CD14-positive monocyte (primary cell): ENCODE data around the gene DNAJC18. TPM values are rescaled to one million over a fixed set of nuclear protein-coding genes. Genes with fewer than 3 reads are reported as not detected.

Experiments used
- DNase-seq, 3 donors: peaks; one replicate each; pipeline ENCODE4 v3.0.0-alpha.2; 2011 to 2022
- H2AFZ ChIP-seq: 2 replicates; pipeline ENCODE4 v1.6.0; 2012; ENCODE audit warnings: mild to moderate bottlenecking, low read depth, low read length, inconsistent platforms; ENCODE audit not compliant: insufficient read depth, poor library complexity, severe bottlenecking
- H3K27ac ChIP-seq, 2 donors: 1 replicate in 1 of 2; 2 replicates in 1 of 2; pipeline ENCODE4 v1.5.1; 2012 to 2013; ENCODE audit warnings: low read length in 2 of 2, control low read depth in 1 of 2, inconsistent platforms in 1 of 2, low read depth in 1 of 2, mild to moderate bottlenecking in 1 of 2
- H3K27me3 ChIP-seq, 2 donors: one replicate each; pipeline versions ENCODE4 v1.6.0 to v1.6.1; 2011 to 2013; ENCODE audit warnings: low read length in 2 of 2; ENCODE audit not compliant: control insufficient read depth in 2 of 2, insufficient read depth in 2 of 2
- H3K36me3 ChIP-seq, 2 donors: replicated peaks in 1 of 2; 1 replicate in 1 of 2; 2 replicates in 1 of 2; pipeline versions ENCODE4 v1.5.1 to v1.6.1; 2012 to 2013; ENCODE audit warnings: low read length in 2 of 2, control low read depth in 1 of 2, inconsistent platforms in 1 of 2, mild to moderate bottlenecking in 1 of 2; ENCODE audit not compliant: insufficient read depth in 2 of 2, control insufficient read depth in 1 of 2
- H3K4me1 ChIP-seq, 2 donors: 1 replicate in 1 of 2; 2 replicates in 1 of 2; pipeline versions ENCODE4 v1.5.1 to v1.6.1; 2012 to 2013; ENCODE audit warnings: low read length in 2 of 2, control low read depth in 1 of 2, inconsistent platforms in 1 of 2, mild to moderate bottlenecking in 1 of 2, moderate library complexity in 1 of 2; ENCODE audit not compliant: insufficient read depth in 2 of 2, control insufficient read depth in 1 of 2
- H3K4me2 ChIP-seq: replicated peaks from 2 replicates; pipeline ENCODE3; 2012; ENCODE audit warnings: low read length, moderate library complexity, mild to moderate bottlenecking; ENCODE audit not compliant: poor library complexity, severe bottlenecking; ENCODE audit errors: extremely low read depth
- H3K4me3 ChIP-seq, 3 experiments: fragments of 200-600 bp in 1 of 3; sonication (generic) in 1 of 3; replicated peaks in 1 of 3; 1 replicate in 2 of 3; 2 replicates in 1 of 3; pipeline ENCODE4 v1.5.1; 2011 to 2013; ENCODE audit warnings: low read length in 3 of 3, mild to moderate bottlenecking in 3 of 3, control low read depth in 2 of 3, low read depth in 2 of 3, inconsistent platforms in 1 of 3, moderate library complexity in 1 of 3
- H3K79me2 ChIP-seq: 2 replicates; pipeline ENCODE4 v1.6.0; 2012; ENCODE audit warnings: mild to moderate bottlenecking, control low read depth, inconsistent platforms, low read length, moderate library complexity; ENCODE audit not compliant: insufficient read depth
- H3K9ac ChIP-seq: 2 replicates; pipeline ENCODE4 v1.6.0; 2017; ENCODE audit warnings: low read length, mild to moderate bottlenecking; ENCODE audit not compliant: insufficient read depth, poor library complexity, severe bottlenecking
- H3K9me3 ChIP-seq, 2 donors: replicated peaks in 1 of 2; 1 replicate in 1 of 2; 2 replicates in 1 of 2; pipeline versions ENCODE4 v1.5.1 to v1.6.1; 2012 to 2013; ENCODE audit warnings: low read length in 2 of 2, control low read depth in 1 of 2; ENCODE audit not compliant: control insufficient read depth in 1 of 2, insufficient read depth in 1 of 2
- H4K20me1 ChIP-seq: 2 replicates; pipeline ENCODE4 v1.6.0; 2012; ENCODE audit warnings: mild to moderate bottlenecking, low read length, control low read depth, moderate library complexity; ENCODE audit not compliant: insufficient read depth
- H3K27ac Mint-ChIP-seq, 7 donors: one replicate each; pipeline ENCODE4 v1.8.0; 2020; ENCODE audit warnings: mild to moderate bottlenecking in 7 of 7, mixed read lengths in 7 of 7, moderate library complexity in 6 of 7, inconsistent platforms in 2 of 7
- H3K27me3 Mint-ChIP-seq, 3 donors: one replicate each; pipeline ENCODE4 v1.8.0; 2021 to 2022; ENCODE audit warnings: low read depth in 3 of 3, mild to moderate bottlenecking in 3 of 3, mixed read lengths in 3 of 3, moderate library complexity in 3 of 3, inconsistent platforms in 1 of 3
- H3K36me3 Mint-ChIP-seq, 2 donors: one replicate each; pipeline ENCODE4 v1.8.0; 2020; ENCODE audit warnings: mixed read lengths in 2 of 2, inconsistent platforms in 1 of 2, mild to moderate bottlenecking in 1 of 2
- H3K4me1 Mint-ChIP-seq: one replicate; pipeline ENCODE4 v1.8.0; 2020; ENCODE audit warnings: mild to moderate bottlenecking, mixed read lengths
- H3K4me3 Mint-ChIP-seq, 2 donors: one replicate each; pipeline ENCODE4 v1.8.0; 2020; ENCODE audit warnings: mild to moderate bottlenecking in 2 of 2, mixed read lengths in 2 of 2, moderate library complexity in 1 of 2
- H3K9me3 Mint-ChIP-seq, 7 donors: one replicate each; pipeline ENCODE4 v1.8.0; 2020 to 2022; ENCODE audit warnings: mixed read lengths in 7 of 7, mild to moderate bottlenecking in 6 of 7, moderate library complexity in 6 of 7, inconsistent platforms in 2 of 7
- CTCF ChIP-seq: fragments of 200-600 bp; IDR thresholded peaks from one replicate; pipeline ENCODE4 v1.8.0; 2022; ENCODE audit warnings: antibody characterized with exemption, mild to moderate bottlenecking
- WGBS: methylation state at CpG from one replicate; pipeline ENCODE4 v1.1.5; 2013; ENCODE audit warnings: missing lambda C conversion rate; ENCODE audit not compliant: insufficient coverage; 5-methylcytosine and 5-hydroxymethylcytosine counted together
- intact Hi-C, 2 donors: fragments of 100-400 bp; cut with micrococcal nuclease; formaldehyde crosslinking; loops; one replicate each; pipeline versions ENCODE4 v1.15.0 to v1.15.1; 2023
- polyA plus RNA-seq, 3 donors: library from polyadenylated mRNA; depleted of rRNA in 1 of 3; unstranded in 2 of 3; stranded (reverse) in 1 of 3; fragments of 300-500 nt in 2 of 3; fragments of >200 nt in 1 of 3; fragmentation: Illumina TruSeq in 2 of 3; gene quantifications; 1 replicate in 2 of 3; 2 replicates in 1 of 3; pipeline ENCODE4 v1.2.3, GENCODE V29; 2012 to 2021

The DNAJC18 gene
- polyA plus RNA-seq, 3 donors: 0.87 to 2.6 (median 2.2) TPM

GRCh38 chr5:139472386-139473030, 33.2 kb upstream of the DNAJC18 start:
- no peak for TF ChIP-seq CTCF
- Histone ChIP-seq H3K4me3 (no peak overlapping the region), H2AFZ (no peak overlapping the region), H3K27ac (no peak overlapping the region), H3K9ac (no peak overlapping the region), H3K27me3 (no peaks in the 10 kb centered on the region), H3K9me3 (no peaks in the 10 kb centered on the region), H3K4me1 (peaks cover 73 to 95% of the 10 kb centered on the region in 2 donors), H3K4me2 (no peak overlapping the region), H3K36me3 (peaks cover 7 to 17% of the 10 kb centered on the region in 2 donors), H4K20me1 (peaks cover 34% of the 10 kb centered on the region), H3K79me2 (peaks cover 34% of the 10 kb centered on the region)
- Mint-ChIP-seq H3K36me3 (peaks cover 18 to 27% of the 10 kb centered on the region in 2 donors), H3K27ac (peak overlapping the region in 2 of 7 donors; percentile 19 to 28), H3K9me3 (peaks cover 0 to 4% (median 0%) of the 10 kb centered on the region in 7 donors), H3K27me3 (no peaks in the 10 kb centered on the region), H3K4me3 (no peak overlapping the region), H3K4me1 (peaks cover 94% of the 10 kb centered on the region)
- intact Hi-C loops: no loop called here
- DNase-seq: no peak
- WGBS: 81% methylated on average over 12 of the region's 15 CpGs

- peaks cover 22% of the 10 kb centered on the region for H3K79me2 ChIP-seq
- H3K4me2 ChIP-seq: peak within 1 kb of the TSS; percentile 72
- H3K9ac ChIP-seq: no peak within 1 kb of the TSS
- Mint-ChIP-seq H3K36me3 (peaks cover 10 to 13% of the 10 kb centered on the region in 2 donors), H3K27ac (peak within 1 kb of the TSS in 5 of 7 donors; percentile 19 to 74 (median 70)), H3K4me1 (peaks cover 83% of the 10 kb centered on the region), H3K27me3 (peaks cover 0 to 2% (median 0%) of the 10 kb centered on the region in 3 donors), H3K4me3 (peak within 1 kb of the TSS; percentile 66 to 71), H3K9me3 (peaks cover 0 to 5% (median 0%) of the 10 kb centered on the region in 7 donors)
- H3K27ac ChIP-seq: no peak within 1 kb of the TSS
- H2AFZ ChIP-seq: peak within 1 kb of the TSS; percentile 48
- H3K9me3 ChIP-seq: no peaks in the 10 kb centered on the region
- peaks cover 64 to 79% of the 10 kb centered on the region in 2 donors for H3K4me1 ChIP-seq
- H4K20me1 ChIP-seq: peaks cover 17% of the 10 kb centered on the region
- H3K36me3 ChIP-seq: peaks cover under 1 to 4% of the 10 kb centered on the region in 2 donors
- intact Hi-C loops: no loop called here
- TF ChIP-seq CTCF: no peak
- peak in 2 of 3 donors; percentile 57 to 60 for DNase-seq
- no peaks in the 10 kb centered on the region for H3K27me3 ChIP-seq
- WGBS: 0% methylated on average over 9 of the region's 9 CpGs
- peak within 1 kb of the TSS in 1 of 3 experiments; percentile 55 for H3K4me3 ChIP-seq
Observed at GRCh38 chr5:139470821-139471300, 31.5 kb upstream of the DNAJC18 start, which contains the start of gene SMIM33. TSS of gene SMIM33 (plus strand) at chr5:139471004. CDS start at chr5:139471122, 118 bp downstream.
